K562 (cell line): ENCODE data around the gene MECP2. TPM values are rescaled to one million over a fixed set of nuclear protein-coding genes. Genes with fewer than 3 reads are reported as not detected.

Experiments
- ATF4 ChIP-seq: fragments of 450-650 bp; formaldehyde crosslinking; IDR thresholded peaks from 2 replicates; pipeline ENCODE4 v1.4.0; 2022; ENCODE audit warnings: mild to moderate bottlenecking, moderate library complexity
- BRD4 ChIP-seq: fragments of 200-600 bp; sonication (generic); IDR thresholded peaks from 2 replicates; pipeline ENCODE4 v1.6.1; 2017; ENCODE audit warnings: inconsistent platforms
- BRD9 ChIP-seq: fragments of 450-650 bp; IDR thresholded peaks from 2 replicates; pipeline ENCODE4 v1.6.1; 2018; ENCODE audit warnings: low read depth; ENCODE audit not compliant: partially characterized antibody
- CEBPB ChIP-seq: fragments of 450-650 bp; IDR thresholded peaks from 2 replicates; pipeline ENCODE4 v1.6.1; 2016; ENCODE audit warnings: missing genetic modification characterization, missing compliant biosample characterization
- CHD1 ChIP-seq: fragments of 200-600 bp; sonication (generic); IDR thresholded peaks from one replicate; pipeline ENCODE4 v1.6.1; 2012; ENCODE audit warnings: mild to moderate bottlenecking, moderate library complexity, low read length, inconsistent platforms
- CTBP1 ChIP-seq: fragments of 450-650 bp; IDR thresholded peaks from 2 replicates; pipeline ENCODE4 v1.6.1; 2016; ENCODE audit warnings: borderline replicate concordance
- CXXC5 ChIP-seq: fragments of 250-450 bp; sonication (Bioruptor Pico); IDR thresholded peaks from 2 replicates; pipeline ENCODE4 v1.8.0; 2022; ENCODE audit warnings: inconsistent platforms, mild to moderate bottlenecking, moderate library complexity
- ETV1 ChIP-seq: fragments of 450-650 bp; conservative IDR thresholded peaks from 2 replicates; pipeline ENCODE4 v1.6.1; 2016; ENCODE audit warnings: missing genetic modification characterization, control low read depth, low read depth, missing compliant biosample characterization
- HDAC1 ChIP-seq, 2 experiments: fragments of 450-650 bp; IDR thresholded peaks; 2 replicates each; pipeline ENCODE4 v1.6.1; 2016 to 2017; ENCODE audit warnings: inconsistent platforms in 1 of 2, mild to moderate bottlenecking in 1 of 2, moderate library complexity in 1 of 2
- HNRNPH1 ChIP-seq: fragments of 200-400 bp; formaldehyde crosslinking; optimal IDR thresholded peaks from 2 replicates; pipeline ENCODE3; 2017; ENCODE audit warnings: low read depth, mild to moderate bottlenecking, low read length, moderate library complexity
- ILK ChIP-seq: fragments of 450-650 bp; IDR thresholded peaks from 2 replicates; pipeline ENCODE4 v1.6.1; 2016; ENCODE audit warnings: missing genetic modification characterization, low read depth, mild to moderate bottlenecking, missing compliant biosample characterization, moderate library complexity, borderline replicate concordance
- JUN ChIP-seq, 2 experiments: sonication (generic) in 1 of 2; formaldehyde crosslinking in 1 of 2; IDR thresholded peaks; 2 replicates each; pipeline versions ENCODE4 v1.6.1 to v1.8.0; 2012 to 2022; ENCODE audit warnings: borderline replicate concordance in 2 of 2, mild to moderate bottlenecking in 2 of 2, improper control_type of control experiment in 1 of 2, low read depth in 1 of 2, low read length in 1 of 2, missing genetic modification reagents in 1 of 2
- MAZ ChIP-seq, 2 experiments: fragments of 450-650 bp in 1 of 2; sonication (generic) in 1 of 2; formaldehyde crosslinking; IDR thresholded peaks in 1 of 2; conservative IDR thresholded peaks in 1 of 2; 2 replicates each; pipeline versions ENCODE4 v1.4.0 to v1.5.0; 2020; ENCODE audit warnings: mild to moderate bottlenecking in 1 of 2, missing genetic modification reagents in 1 of 2
- MED1 ChIP-seq: sonication (generic); formaldehyde crosslinking; IDR thresholded peaks from 2 replicates; pipeline ENCODE4 v1.8.1; 2023; ENCODE audit warnings: missing genetic modification reagents, borderline replicate concordance
- NFIC ChIP-seq: fragments of 450-650 bp; IDR thresholded peaks from 2 replicates; pipeline ENCODE4 v1.6.1; 2017; ENCODE audit warnings: mild to moderate bottlenecking, inconsistent platforms
- NONO ChIP-seq, 2 experiments: fragments of 200-400 bp in 1 of 2; fragments of 450-650 bp in 1 of 2; formaldehyde crosslinking in 1 of 2; IDR thresholded peaks; 2 replicates each; pipeline ENCODE4 v1.6.1; 2017; ENCODE audit warnings: low read depth in 2 of 2, mild to moderate bottlenecking in 2 of 2, moderate library complexity in 2 of 2, low read length in 1 of 2
- RFX7 ChIP-seq: fragments of 250-450 bp; sonication (Bioruptor Pico); IDR thresholded peaks from 2 replicates; pipeline ENCODE4 v1.5.1; 2021; ENCODE audit warnings: mild to moderate bottlenecking
- SETDB1 ChIP-seq: IDR thresholded peaks from one replicate; pipeline ENCODE4 v1.6.1; 2012; ENCODE audit warnings: low read length, control low read depth, inconsistent platforms
- SMARCA4 ChIP-seq: fragments of 450-650 bp; IDR thresholded peaks from 2 replicates; pipeline ENCODE4 v1.6.1; 2016
- SREBF2 ChIP-seq: sonication (generic); formaldehyde crosslinking; IDR thresholded peaks from 2 replicates; pipeline ENCODE4 v1.4.0; 2020; ENCODE audit warnings: mild to moderate bottlenecking, missing genetic modification reagents
- TCF3 ChIP-seq: sonication (generic); formaldehyde crosslinking; IDR thresholded peaks from 2 replicates; pipeline ENCODE4 v1.4.0; 2020; ENCODE audit warnings: mild to moderate bottlenecking, missing genetic modification reagents
- YY1 ChIP-seq, 3 experiments: IDR thresholded peaks; 2 replicates each; pipeline ENCODE4 v1.6.1; 2011; ENCODE audit warnings: low read length in 2 of 3, mild to moderate bottlenecking in 2 of 3, moderate library complexity in 2 of 3, borderline replicate concordance in 1 of 3, control low read depth in 1 of 3, low read depth in 1 of 3; ENCODE audit not compliant: insufficient read depth in 3 of 3, insufficient replicate concordance in 2 of 3, control insufficient read depth in 1 of 3, insufficient read length in 1 of 3; ENCODE audit errors: extremely low read depth in 1 of 3
- ZBTB2 ChIP-seq: fragments of 450-650 bp; IDR thresholded peaks from 2 replicates; pipeline ENCODE4 v1.6.1; 2016; ENCODE audit warnings: antibody characterized with exemption
- ZNF121 ChIP-seq: sonication (generic); formaldehyde crosslinking; conservative IDR thresholded peaks from 2 replicates; pipeline ENCODE4 v1.8.0; 2022; ENCODE audit warnings: missing genetic modification reagents
- ZNF217 ChIP-seq: sonication (generic); formaldehyde crosslinking; IDR thresholded peaks from 2 replicates; pipeline ENCODE4 v1.8.0; 2022; ENCODE audit warnings: mild to moderate bottlenecking, missing genetic modification reagents
- polyA plus RNA-seq, 8 experiments: library from polyadenylated mRNA; depleted of rRNA in 4 of 8; stranded (reverse) in 5 of 8; unstranded in 3 of 8; fragments of >200 nt; fragmentation: Nextera tagmentation in 2 of 8; fragmentation: Illumina TruSeq in 1 of 8; extraction: Ambion mirVana in 2 of 8; extraction: Trizol in 1 of 8; gene quantifications; 2 replicates each; pipeline versions ENCODE4 v1.2.1 to v1.2.3, GENCODE V29; 2011 to 2014; ENCODE audit warnings: inconsistent platforms in 1 of 8, missing spikeins in 1 of 8
- total RNA-seq, 7 experiments: library from RNA; depleted of rRNA in 6 of 7; stranded (reverse); fragments of >200 nt in 6 of 7; fragmentation: Illumina TruSeq in 2 of 7; extraction: Trizol in 2 of 7; gene quantifications; 2 replicates each; pipeline versions ENCODE4 v1.2.1 to v1.2.3, GENCODE V29; 2011 to 2021; ENCODE audit warnings: low replicate concordance in 1 of 7

The MECP2 gene
- total and polyA plus RNA-seq, 9 of the 15 experiments (the other 6 are each of a cell fraction or from before 2014, with no cell fraction given) = 2.1 to 50.9 (median 30.5) TPM

- TF ChIP-seq ATF4 (no peak), HDAC1 (IDR thresholded peaks at IDR 0.05) (peak in 1 of 2 experiments; percentile 87; a peak in 2 of 4 replicates), CEBPB (tag) (peak; percentile 94), SETDB1 (no peak), CHD1 (no peak), NFIC (peak; percentile 74), HNRNPH1 (no peak), BRD4 (no peak), NONO (IDR thresholded peaks at IDR 0.05; ENCODE audit: low read depth in 2 of 2, low read length in 1 of 2) (no peak), CTBP1 (peak; percentile 98), SREBF2 (CRISPR knock-in tag) (no peak), MAZ (CRISPR knock-in tag; conservative IDR thresholded peaks at IDR 0.05 in 1 of 2, IDR thresholded peaks at IDR 0.05 in 1 of 2) (peak; percentile 32 to 40; a peak in 2 of 4 replicates), YY1 (IDR thresholded peaks at IDR 0.05; ENCODE audit: borderline replicate concordance in 1 of 3, control insufficient read depth in 1 of 3, extremely low read depth in 1 of 3, insufficient read depth in 3 of 3, insufficient read length in 1 of 3, insufficient replicate concordance in 2 of 3, low read depth in 1 of 3, low read length in 2 of 3) (no peak), ILK (tag) (no peak), TCF3 (CRISPR knock-in tag) (peak; percentile 87), RFX7 (CRISPR knock-in tag) (no peak), ETV1 (peak; percentile 88), ZBTB2 (peak; percentile 81), CXXC5 (CRISPR knock-in tag) (peak; percentile 38), MED1 (no peak), JUN (IDR thresholded peaks at IDR 0.05; ENCODE audit: borderline replicate concordance, low read depth, low read length) (0 out of 2 replicates have a peak, but pooled peaks have one; percentile 7), JUN (CRISPR knock-in tag; IDR thresholded peaks at IDR 0.05; ENCODE audit: borderline replicate concordance) (no peak), ZNF121 (CRISPR knock-in tag) (peak; percentile 31; the same call in 1 of the 2 replicates), SMARCA4 (peak; percentile 96), BRD9 (peak; percentile 59), ZNF217 (no peak)
Observed at GRCh38 chrX:154123241-154124219, 26.0 kb upstream of the MECP2 start (continued).
